Uterus (tissue), 4 donors: ENCODE results near the gene TOM1. TPM values are rescaled to one million over a fixed set of nuclear protein-coding genes. Genes with fewer than 3 reads are reported as not detected.

Experiments used
- DNase-seq, 2 donors: peaks; one replicate each; pipeline ENCODE4 v3.0.0-alpha.2; 2019 to 2020
- H3K27ac ChIP-seq, 2 donors: fragments of 200-600 bp; sonication (generic); 1 replicate in 1 of 2; 2 replicates in 1 of 2; pipeline ENCODE4 v1.5.1; 2016 to 2018
- H3K27me3 ChIP-seq, 2 donors: fragments of 200-600 bp; sonication (generic); one replicate each; pipeline ENCODE4 v1.5.1; 2018 to 2019; ENCODE audit warnings: control low read depth in 1 of 2
- H3K36me3 ChIP-seq, 2 donors: fragments of 200-600 bp; sonication (generic); one replicate each; pipeline ENCODE4 v1.5.1; 2019; ENCODE audit warnings: control low read depth in 1 of 2
- H3K4me1 ChIP-seq, 2 donors: fragments of 200-600 bp; sonication (generic); one replicate each; pipeline ENCODE4 v1.5.1; 2018 to 2019; ENCODE audit warnings: control low read depth in 1 of 2
- H3K4me3 ChIP-seq, 2 donors: fragments of 200-600 bp; sonication (generic); 1 replicate in 1 of 2; 2 replicates in 1 of 2; pipeline ENCODE4 v1.5.1; 2018 to 2019; ENCODE audit warnings: mild to moderate bottlenecking in 1 of 2
- H3K9me3 ChIP-seq, 2 donors: fragments of 200-600 bp; sonication (generic); one replicate each; pipeline ENCODE4 v1.5.1; 2019; ENCODE audit warnings: control low read depth in 1 of 2
- CTCF ChIP-seq, 4 experiments: fragments of 200-600 bp in 2 of 4; fragments of 450-650 bp in 2 of 4; sonication (generic) in 2 of 4; IDR thresholded peaks; one replicate each; pipeline ENCODE4 v1.5.1; 2016 to 2019; ENCODE audit warnings: antibody characterized with exemption in 4 of 4, mild to moderate bottlenecking in 2 of 4, moderate library complexity in 1 of 4
- POLR2A ChIP-seq, 2 donors: fragments of 450-650 bp; IDR thresholded peaks; one replicate each; pipeline ENCODE4 v1.6.1; 2016; ENCODE audit warnings: antibody characterized with exemption in 2 of 2, mild to moderate bottlenecking in 1 of 2, moderate library complexity in 1 of 2
- intact Hi-C: fragments of 100-400 bp; cut with DNase I; formaldehyde crosslinking; loops from one replicate; pipeline ENCODE4 v1.15.1; 2023; ENCODE audit warnings: low total_unique reads
- total RNA-seq, 4 donors: library from RNA; depleted of rRNA in 3 of 4; stranded (reverse); fragments of >200 nt in 3 of 4; gene quantifications; one replicate each; pipeline versions ENCODE4 v1.1.0 to v1.2.4, GENCODE V29; 2014 to 2023
- donor health status: DM: yes; HTN: yes; CAD: no.

The TOM1 gene
- total RNA-seq, 4 donors from 2014 or later = 21.3 to 66.7 (median 52.5) TPM

- intact Hi-C loops = no loop called here
- no peaks in the 10 kb centered on the region for H3K36me3 ChIP-seq
Measured at GRCh38 chr22:35334004-35334403, 34.3 kb downstream of the TOM1 start.

GRCh38 chr22:35335468-35335867 lies 35.8 kb downstream of the TOM1 start:
- intact Hi-C loops = no loop called here
- H3K27ac ChIP-seq = no peak overlapping the region
- H3K27me3 ChIP-seq = no peaks in the 10 kb centered on the region
- no peaks in the 10 kb centered on the region for H3K9me3 ChIP-seq
- no peaks in the 10 kb centered on the region for H3K36me3 ChIP-seq
- no peak overlapping the region for H3K4me3 ChIP-seq
- TF ChIP-seq CTCF (IDR thresholded peaks at IDR 0.05) (no peak), POLR2A (IDR thresholded peaks at IDR 0.05) (no peak)
- DNase-seq = no peak
- no peaks in the 10 kb centered on the region for H3K4me1 ChIP-seq

More at GRCh38 chr22:35334004-35334403, 34.3 kb downstream of the TOM1 start:
- TF ChIP-seq POLR2A (IDR thresholded peaks at IDR 0.05) (no peak), CTCF (IDR thresholded peaks at IDR 0.05) (no peak)
- H3K27me3 ChIP-seq = no peaks in the 10 kb centered on the region
- H3K4me1 ChIP-seq = peaks cover 0 to 4% of the 10 kb centered on the region in 2 donors
- no peak overlapping the region for H3K4me3 ChIP-seq
- no peak for DNase-seq
- no peak overlapping the region for H3K27ac ChIP-seq
- H3K9me3 ChIP-seq = no peaks in the 10 kb centered on the region

GRCh38 chr22:35335936-35336781 lies 36.5 kb downstream of the TOM1 start:
- TF ChIP-seq POLR2A (IDR thresholded peaks at IDR 0.05) = no peak
- TF ChIP-seq CTCF (IDR thresholded peaks at IDR 0.05) = no peak

GRCh38 chr22:35337932-35338331 lies 38.2 kb downstream of the TOM1 start:
- no peaks in the 10 kb centered on the region for H3K27me3 ChIP-seq
- intact Hi-C loops = no loop called here
- TF ChIP-seq CTCF (IDR thresholded peaks at IDR 0.05) (no peak), POLR2A (IDR thresholded peaks at IDR 0.05) (no peak)
- no peaks in the 10 kb centered on the region for H3K4me1 ChIP-seq
- no peak overlapping the region for H3K27ac ChIP-seq
- H3K9me3 ChIP-seq = no peaks in the 10 kb centered on the region
- DNase-seq = no peak
- H3K36me3 ChIP-seq = no peaks in the 10 kb centered on the region
- H3K4me3 ChIP-seq = no peak overlapping the region

More at GRCh38 chr22:35335936-35336781, 36.5 kb downstream of the TOM1 start:
- H3K27ac ChIP-seq = no peak overlapping the region
- H3K27me3 ChIP-seq = no peaks in the 10 kb centered on the region
- no peaks in the 10 kb centered on the region for H3K9me3 ChIP-seq
- H3K4me1 ChIP-seq = no peaks in the 10 kb centered on the region
- intact Hi-C loops = no loop called here
- no peak overlapping the region for H3K4me3 ChIP-seq
- no peak for DNase-seq
- no peaks in the 10 kb centered on the region for H3K36me3 ChIP-seq

- TF ChIP-seq CTCF (IDR thresholded peaks at IDR 0.05) (no peak), POLR2A (IDR thresholded peaks at IDR 0.05) (no peak)
- no peaks in the 10 kb centered on the region for H3K36me3 ChIP-seq
- H3K27me3 ChIP-seq = no peaks in the 10 kb centered on the region
- H3K4me3 ChIP-seq = no peak overlapping the region
- no peak for DNase-seq
- H3K27ac ChIP-seq = no peak overlapping the region
- intact Hi-C loops = no loop called here
- H3K4me1 ChIP-seq = no peaks in the 10 kb centered on the region
- H3K9me3 ChIP-seq = no peaks in the 10 kb centered on the region
Measured at GRCh38 chr22:35341090-35341874, 41.6 kb downstream of the TOM1 start.
